HUDEP-2 (cell line): ENCODE results near the gene KRT76.
"Not testable (repeated sequence)": the region's sequence is repeated elsewhere in the genome, so short reads cannot be mapped to it uniquely, and the experiment has no call there.

Experiments
- DNase-seq, 76 experiments: peaks; one replicate each; lab custom pipeline; 2025; ENCODE audit not compliant: unreplicated experiment in 76 of 76; lab: John Stamatoyannopoulos, UW

The KRT76 gene

DNA sequence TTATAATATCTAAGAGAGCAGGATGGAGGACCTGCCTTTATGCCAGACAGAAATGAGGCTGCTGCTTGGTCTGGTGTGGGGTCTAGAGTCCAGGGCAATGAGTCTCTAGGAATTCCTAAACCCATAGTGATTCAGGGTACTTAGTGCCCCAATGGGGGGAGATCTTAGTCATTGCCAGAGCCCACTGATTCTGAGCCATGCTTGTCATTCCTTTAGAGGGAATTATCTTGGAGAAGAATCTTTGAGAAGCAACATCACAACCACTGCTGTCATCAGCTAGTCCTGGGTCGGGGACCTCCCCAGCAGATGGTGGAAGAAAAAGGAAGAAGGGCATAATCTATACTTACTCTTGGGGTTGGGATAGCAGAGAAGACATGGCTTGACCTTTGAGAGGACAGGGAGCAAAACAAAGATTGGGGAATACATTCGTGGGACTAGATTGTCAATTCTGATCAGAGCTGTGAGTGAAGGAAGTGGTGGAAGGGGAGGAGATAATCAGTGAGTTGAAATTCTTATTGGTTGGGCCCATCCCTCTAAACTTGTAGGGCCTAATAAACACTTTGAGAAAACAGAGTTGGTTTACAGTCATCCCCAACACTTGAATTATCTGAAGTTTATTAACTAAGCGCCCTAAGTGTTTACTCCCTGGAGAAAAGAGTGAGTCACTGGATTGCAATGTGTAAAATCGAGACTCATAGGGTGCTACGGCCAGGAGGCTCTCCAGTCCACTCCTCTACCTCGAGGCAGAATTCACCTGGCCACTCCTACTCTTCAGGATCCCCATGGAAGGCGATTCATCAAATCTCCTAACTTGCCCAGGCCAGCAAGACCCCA is 21.7 kb upstream of the KRT76 start:
- DNase-seq: no peak

DNA sequence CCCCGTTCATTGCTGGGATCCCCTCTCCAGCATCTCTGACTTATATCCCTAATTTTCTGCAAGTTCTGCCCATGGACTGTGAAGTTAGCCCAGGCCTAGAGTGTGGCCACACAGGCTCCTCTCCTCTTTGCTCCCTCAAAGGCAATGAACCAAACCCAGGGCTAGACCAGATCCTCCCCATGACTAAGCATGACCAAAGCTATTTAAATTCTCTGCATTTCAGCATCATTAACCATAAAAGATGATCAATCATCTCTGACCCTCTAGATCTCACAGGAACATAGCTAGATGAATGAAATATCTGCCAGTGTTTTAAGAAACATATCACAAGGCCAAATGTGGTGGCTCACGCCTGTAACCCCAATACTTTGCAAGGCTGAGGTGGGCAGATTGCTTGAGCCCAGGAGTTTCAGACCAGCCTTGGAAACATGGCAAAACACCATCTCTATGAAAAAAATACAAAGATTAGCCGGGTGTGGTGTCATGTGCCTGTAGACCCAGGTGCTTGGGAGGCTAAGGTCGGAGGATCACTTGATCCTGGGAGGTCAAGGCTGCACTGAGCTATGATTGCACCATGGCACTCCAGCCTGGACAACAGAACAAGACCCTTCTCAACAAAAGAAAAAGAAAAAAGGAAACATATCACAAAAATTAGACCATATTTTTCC is 21.0 kb upstream of the KRT76 start:
- peak in 7 of 76 experiments; percentile 7 to 29 (median 17) for DNase-seq

- no peak for DNase-seq
These were observed 20.4 kb upstream of the KRT76 start for GRCh38 chr12:52797529-52797894.

- peak in 75 of 76 experiments; percentile 17 to 95 (median 83) for DNase-seq
These were observed 19.8 kb upstream of the KRT76 start for GRCh38 chr12:52796839-52797528.

DNA sequence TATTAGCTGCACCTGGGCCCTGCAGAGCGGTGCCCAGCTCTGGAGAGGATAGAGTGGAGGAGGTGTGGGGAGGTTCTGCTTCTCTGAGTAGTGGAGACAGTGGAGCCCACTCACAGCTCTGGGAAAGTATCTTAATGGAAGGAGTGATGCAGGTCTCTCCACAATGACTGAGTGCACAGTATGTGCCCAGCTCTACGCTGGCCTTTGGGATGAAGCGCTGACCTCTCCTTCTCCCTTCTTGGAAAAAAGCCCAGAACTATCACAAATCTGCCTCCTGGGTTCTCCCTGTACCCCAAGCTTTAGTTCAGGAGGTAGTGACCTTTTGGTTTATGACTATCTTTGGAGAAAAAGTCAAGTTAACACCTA is 19.3 kb upstream of the KRT76 start:
- no peak for DNase-seq

DNA sequence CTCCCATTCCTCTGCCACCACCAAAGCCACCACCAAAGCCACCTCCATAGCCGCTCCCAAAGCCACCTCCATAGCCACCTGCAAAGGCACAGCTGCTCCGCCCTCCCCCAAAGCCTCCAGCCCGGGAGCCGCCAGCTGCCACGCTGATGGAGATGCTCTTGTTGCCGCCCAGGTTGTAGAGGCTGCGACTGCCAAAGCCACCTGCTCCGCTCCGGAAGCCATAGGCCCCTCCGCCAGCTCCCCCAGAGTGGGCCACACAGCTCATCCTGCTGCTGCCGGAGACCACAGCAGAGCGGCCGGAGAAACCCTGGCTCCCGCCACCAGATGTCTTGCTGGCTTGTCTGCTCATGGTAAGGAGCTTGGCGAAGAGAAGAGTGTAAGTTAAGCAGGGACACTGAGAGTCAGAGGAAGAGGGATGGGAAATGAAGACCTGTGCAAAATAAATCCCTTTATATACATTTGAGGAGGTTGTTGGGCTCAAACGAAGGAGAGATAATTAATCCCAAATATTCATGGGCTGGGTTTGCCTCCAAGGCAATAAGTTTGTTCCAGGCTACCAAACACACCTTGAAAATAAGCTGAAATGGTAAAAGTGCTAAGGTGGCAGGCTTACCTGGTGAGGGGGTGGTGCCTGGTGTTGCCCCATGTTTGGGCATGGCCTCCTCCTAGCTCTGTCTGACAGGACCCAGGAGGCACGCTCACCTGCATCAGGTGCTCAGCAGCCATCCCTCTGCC is 18.7 kb upstream of the KRT76 start, which contains the start of gene KRT3:
Gene KRT3 (minus strand): TSS at position 424 of the 735 bp plus-strand sequence. CDS start 75 bp downstream, at position 349.
- no peak for DNase-seq

DNA sequence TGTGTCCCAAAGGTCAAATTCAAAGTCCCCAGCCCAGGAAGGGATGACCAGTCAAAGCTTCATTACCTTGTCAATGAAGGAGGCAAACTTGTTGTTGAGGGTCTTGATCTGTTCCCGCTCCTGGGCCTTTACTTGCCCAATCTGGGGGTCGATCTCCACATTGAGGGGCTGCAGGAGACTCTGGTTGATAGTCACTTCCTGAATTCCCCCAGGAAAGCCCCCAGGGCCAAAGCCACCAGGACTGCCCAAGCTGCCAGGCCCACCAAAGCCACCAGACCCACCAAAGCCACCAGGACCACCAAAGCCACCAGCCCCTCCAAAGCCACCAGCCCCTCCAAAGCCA is 18.2 kb upstream of the KRT76 start:
- DNase-seq: not testable (repeated sequence)

DNA sequence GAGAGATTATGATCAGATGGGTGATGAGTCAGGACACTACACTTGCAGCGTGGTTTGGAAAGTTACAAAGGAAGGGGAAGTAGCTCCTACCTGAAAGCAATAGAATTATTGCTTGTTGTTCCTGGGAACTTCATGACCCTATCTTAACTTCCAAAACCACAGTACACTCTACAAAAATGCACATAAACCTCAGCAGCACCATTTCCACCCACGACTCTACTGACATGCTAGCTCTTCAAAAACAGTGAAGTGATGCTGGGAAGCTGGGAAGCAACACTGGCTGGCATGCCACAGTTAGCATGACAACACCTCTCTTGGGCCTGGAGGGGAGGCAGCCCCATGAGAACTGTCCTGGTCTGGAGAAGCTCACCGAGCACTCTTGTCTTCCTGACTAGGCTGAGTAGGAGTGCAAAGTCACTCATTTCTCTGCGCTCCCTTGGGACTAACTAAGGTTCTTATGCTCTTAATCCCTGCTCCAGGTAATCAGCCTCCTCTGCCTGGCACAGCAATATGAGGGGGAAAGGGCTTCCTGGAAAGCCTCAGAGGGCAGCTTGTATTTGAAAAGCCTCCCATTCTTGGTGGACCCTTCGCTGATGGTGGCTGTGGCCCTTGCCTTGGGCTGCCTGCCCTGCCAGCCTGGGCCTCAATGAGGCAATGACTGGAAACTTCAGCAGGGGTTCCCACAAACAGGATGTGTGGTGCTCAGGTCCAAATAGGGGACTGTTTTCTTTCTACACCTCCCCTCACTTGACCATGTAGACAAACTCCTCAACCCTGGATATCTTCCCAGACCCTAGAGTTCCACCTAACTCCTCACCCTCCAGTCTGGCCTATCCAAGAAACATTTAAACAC is 17.6 kb upstream of the KRT76 start:
- no peak for DNase-seq

- no peak for DNase-seq
These were observed 15.3 kb upstream of the KRT76 start for GRCh38 chr12:52792185-52793029.

DNA sequence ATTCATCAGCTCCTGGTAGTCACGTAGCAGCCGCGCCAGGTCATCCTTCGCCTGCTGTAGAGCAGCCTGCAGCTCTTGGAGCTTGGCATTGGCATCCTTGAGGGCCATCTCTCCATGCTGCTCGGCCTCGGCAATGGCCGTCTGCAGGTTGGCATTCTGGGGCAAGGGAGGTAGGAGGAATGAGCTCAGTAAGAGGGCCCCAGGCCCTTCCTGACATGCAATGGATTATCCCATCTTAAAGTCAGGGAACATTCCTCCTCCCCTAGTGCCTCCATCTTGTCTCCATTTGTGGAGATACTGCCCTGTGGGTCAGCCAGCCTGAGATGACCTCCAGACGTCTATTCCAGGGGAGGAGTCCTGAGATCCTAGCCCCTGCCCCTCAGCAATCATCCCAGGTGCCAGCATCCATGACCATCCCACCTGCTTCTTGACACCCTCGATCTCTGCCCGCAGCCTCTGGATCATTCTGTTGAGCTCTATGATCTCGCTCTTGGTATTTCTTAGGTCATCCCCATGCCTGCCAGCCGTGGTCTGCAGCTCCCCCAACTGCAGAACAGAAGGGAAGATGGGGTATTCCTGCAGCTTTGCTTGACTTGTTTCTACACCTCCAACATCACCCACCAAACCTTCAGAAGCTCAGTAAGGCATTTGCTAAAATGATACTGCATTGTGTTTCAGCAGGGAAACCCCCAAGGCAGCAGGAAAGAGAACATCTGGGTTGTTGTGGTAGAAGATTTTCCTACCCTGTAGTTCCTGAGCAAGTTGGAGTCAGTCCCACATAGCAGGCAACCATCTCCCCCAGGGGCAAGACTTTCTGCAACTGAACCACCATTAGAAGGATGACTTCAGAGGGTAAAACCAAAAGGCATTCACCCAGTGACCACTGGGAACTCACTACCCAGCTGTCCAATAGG is 14.4 kb upstream of the KRT76 start:
- DNase-seq: no peak

DNA sequence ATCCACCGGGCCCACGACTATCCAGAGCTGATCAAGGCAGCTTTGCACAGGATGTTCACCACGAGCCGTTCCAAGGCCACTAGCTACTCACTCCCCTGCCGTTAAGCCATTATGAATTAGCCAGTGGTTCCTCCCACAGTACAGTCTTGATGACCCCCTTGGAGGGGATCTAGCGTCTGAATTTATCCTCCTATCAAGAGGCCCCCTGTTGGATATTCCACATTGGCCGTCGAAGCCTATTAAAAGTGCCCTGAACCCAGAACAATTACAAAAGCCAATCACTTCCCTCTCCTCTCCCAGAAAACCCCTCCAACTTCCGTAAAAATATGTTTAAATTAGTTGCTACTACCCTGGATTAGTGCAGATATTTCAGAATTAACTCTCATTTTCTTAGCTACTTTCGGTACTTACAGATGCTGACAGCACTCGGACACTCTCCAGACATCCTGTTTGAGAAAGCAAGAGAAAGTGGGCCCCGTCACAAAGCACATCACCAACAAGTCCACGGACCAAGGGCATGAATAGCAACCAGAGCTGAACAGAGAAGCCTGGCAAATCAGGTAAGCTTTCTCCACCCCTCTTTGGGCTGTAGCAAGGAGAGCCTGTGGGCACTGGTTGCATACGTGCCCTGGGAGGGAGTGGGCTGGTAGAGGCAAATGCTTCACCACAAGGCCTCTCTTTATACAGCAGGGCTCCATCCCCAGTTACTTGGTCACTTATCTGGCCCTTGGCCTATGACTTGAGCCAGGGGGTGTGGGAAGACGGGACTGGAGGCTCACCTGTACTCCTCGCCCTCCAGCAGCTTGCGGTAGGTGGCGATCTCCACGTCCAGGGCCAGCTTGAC is 13.5 kb upstream of the KRT76 start:
- no peak for DNase-seq

- peak in 41 of 76 experiments; percentile 5 to 66 (median 26) for DNase-seq
These were observed 12.7 kb upstream of the KRT76 start for GRCh38 chr12:52789637-52790426.

DNA sequence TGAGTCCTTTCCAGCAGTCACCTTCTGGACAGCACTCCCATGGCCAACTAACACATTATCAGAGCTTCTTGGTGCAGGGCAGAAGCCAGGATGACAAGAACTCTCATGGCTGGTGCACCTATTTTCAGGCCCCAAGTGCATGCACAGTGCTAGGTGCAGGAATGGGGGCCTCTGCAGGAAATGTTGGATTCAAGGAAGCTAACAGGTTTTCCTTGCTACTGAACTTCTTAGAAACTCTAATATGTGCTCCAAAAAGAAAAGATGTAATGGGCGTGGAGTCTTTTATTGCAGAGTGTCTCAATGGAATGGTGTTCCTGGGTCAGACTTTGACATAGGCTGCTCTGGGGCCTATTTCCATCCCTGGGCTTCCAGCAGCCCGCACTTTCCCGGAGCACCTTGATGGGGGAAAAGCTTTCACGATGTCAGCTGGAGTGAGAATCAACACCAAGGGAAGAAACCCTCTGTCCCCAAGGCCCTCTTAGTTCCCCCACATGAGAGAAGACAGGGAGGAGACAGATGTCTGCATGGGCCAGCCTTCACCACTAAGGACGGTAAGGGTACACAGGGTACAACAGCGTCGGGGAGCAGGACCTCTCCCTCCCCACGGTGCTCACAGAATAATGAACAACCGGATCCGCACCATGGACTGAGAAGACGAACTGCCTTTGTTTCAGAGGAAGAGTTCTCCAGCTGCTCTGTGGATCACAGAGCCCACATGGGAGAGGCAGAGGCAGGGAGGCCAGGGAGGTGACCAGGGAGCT is 11.9 kb upstream of the KRT76 start:
- no peak for DNase-seq

GRCh38 chr12:52788192-52788875 is 11.2 kb upstream of the KRT76 start:
- DNase-seq: no peak
